Fibroblast of gingiva (primary cell): Measurements from ENCODE around the gene NEDD4L.

Experiments
- DNase-seq: peaks from one replicate; pipeline ENCODE4 v3.0.0-alpha.2; 2011; ENCODE audit warnings: low read depth

NEDD4L gene

GRCh38 chr18:58348951-58349350 is 304.9 kb downstream of the NEDD4L start:
- DNase-seq = no peak

GRCh38 chr18:58349650-58350049 is 305.6 kb downstream of the NEDD4L start:
- DNase-seq = no peak

DNA sequence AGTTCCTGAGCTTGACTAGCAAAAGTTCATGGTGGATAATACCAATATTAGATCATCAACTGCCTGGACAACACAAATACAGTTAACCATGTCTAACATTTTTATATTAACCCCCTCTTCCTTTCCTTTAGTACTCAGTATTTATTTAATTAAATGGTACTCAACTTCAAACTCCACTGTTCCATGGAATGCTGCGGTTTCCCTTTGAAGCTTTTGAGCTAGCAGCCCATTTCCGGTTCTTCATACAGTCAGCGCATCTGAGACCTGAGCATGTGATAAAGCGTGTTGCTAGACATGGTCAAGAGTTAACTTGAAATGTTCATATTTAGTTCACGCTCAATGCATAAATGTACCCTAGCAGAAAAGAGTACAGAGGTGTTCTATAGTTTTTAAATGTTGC is 306.5 kb downstream of the NEDD4L start:
- no peak for DNase-seq

- no peak for DNase-seq
Measured at GRCh38 chr18:58351776-58352175, 307.8 kb downstream of the NEDD4L start.

DNA sequence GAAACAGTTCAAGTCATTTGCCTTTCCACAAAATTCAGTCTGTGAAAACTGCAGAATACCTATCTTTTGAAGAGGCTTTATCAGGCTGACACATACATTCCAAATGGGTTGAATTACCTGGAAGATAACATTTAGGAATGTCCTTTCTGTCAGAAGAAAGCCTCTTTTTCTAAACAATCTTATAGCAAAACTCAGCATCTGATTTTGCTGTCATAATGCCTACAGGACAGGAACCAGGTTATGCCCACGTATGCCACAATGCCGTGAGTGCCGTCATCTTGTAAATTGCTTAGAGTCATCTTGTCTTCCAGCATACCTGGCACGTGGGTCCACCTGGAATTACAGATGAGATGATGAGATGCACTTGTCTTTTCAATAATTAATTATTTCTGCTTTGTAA is 309.6 kb downstream of the NEDD4L start:
- DNase-seq = no peak

- no peak for DNase-seq
Measured at GRCh38 chr18:58354051-58354450, 310.0 kb downstream of the NEDD4L start.

GRCh38 chr18:58354791-58355190 is 310.8 kb downstream of the NEDD4L start:
- no peak for DNase-seq

- DNase-seq = no peak
Measured at GRCh38 chr18:58355243-58355642, 311.2 kb downstream of the NEDD4L start.

GRCh38 chr18:58359218-58359617 is 315.2 kb downstream of the NEDD4L start:
- no peak for DNase-seq

DNA sequence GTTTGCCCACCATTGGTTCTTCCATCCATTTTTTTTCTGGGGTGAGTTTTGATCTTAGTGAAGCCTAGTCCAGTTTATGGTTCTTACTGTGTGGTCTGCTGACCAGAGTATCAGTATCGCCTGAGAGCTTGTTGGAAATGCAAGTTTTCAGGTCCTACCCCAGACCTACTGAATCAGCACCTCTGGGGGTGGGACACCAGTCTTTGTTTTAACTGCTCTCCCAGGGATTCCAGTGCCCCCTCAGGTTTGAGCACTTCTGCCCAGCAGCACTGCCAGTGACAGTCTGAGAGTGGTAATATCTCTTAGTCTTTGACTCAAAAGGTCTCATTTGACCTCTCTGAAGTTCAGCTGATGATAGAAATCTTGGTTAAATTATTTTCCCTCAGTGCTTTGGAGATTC is 315.6 kb downstream of the NEDD4L start:
- no peak for DNase-seq

DNA sequence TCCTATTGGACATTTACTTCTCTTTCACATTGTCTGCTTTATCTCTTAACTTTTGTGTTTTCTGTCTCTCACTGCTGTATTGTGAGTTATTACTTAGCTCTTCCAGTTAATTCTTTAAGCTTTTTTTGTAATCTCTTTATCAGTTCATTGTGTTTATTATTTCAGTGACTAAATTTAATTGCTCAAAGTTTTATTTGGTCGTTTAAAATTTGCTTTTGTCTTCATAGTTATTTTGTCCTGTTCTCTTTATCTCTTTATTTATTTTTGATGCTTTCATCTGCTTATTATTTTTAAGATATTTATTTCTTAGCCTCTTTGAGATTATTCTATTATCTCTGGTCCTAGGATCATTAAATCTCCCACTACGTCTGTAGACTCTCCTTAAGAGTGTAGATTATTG is 316.3 kb downstream of the NEDD4L start:
- DNase-seq = no peak

DNA sequence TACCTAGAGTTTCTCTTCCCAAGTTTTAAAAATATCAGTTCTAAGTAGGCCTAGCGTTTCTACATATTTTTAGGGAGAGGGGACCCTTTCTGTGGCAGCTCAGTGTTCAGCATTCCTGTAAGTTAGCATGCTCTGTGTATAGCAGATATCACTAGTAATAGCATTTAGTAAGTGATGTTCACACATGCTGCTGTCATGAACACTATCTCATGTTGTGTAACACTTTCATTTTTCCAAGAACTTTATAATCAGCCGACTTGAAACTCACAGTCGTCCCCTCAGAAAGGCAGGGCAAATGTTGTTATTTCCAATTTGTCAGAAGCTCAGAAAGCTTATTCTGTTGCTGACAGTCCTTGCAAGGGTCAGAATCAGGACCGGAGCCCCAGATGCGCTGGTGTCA is 317.2 kb downstream of the NEDD4L start:
- no peak for DNase-seq

DNA sequence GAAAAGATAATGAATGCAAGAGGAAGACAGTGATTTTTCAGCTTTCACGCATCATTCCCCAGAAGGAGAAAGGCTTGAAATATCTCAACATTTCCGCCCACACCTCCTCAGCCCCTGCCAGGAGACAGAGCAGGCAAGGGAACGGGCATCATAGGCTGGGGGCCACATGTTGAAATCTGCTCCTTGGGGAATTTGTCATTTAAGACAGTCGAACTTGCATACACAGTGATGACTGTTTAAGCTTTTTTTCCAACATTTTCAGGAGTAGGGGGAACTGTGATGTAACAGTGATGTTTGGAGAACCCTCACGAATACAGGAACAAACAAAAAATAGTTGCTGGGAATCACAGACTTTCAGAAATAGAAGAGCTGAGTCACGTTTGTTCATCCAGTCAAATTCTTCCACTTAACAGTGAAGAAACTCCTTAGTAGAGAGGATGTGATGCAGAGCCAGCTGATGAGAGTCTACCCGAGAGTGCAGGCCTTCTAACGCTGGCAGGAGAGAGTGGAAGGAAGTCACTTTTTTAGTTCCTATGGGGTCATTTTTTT is 318.1 kb downstream of the NEDD4L start:
- DNase-seq = peak; percentile 96

DNA sequence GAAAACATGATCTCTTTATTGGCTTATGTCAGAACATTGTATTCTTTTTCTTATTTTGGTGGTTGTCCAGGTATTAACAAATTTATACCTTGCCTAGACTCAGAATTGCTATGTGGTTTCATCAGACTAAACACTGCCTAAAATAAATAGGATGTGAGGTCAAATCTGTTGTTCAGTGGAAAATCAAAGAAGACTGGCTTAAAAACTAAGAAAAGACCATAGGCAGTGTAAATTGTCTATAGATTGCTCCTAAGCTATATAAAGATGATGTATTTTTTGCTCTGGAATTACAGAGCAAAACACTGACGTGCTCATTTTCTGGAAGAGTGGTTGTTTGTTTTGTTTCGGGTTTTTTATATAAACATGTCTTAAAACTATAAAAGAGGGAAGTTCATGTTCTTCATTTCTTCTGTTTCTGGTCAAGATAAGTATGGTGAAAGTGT is 318.8 kb downstream of the NEDD4L start:
- peak; percentile 31 for DNase-seq

GRCh38 chr18:58363767-58364540 is 319.9 kb downstream of the NEDD4L start:
- DNase-seq = peak; percentile 36

GRCh38 chr18:58364876-58365528 is 321.0 kb downstream of the NEDD4L start:
- DNase-seq = peak; percentile 26

GRCh38 chr18:58367425-58368140 is 323.6 kb downstream of the NEDD4L start:
- DNase-seq = no peak

DNA sequence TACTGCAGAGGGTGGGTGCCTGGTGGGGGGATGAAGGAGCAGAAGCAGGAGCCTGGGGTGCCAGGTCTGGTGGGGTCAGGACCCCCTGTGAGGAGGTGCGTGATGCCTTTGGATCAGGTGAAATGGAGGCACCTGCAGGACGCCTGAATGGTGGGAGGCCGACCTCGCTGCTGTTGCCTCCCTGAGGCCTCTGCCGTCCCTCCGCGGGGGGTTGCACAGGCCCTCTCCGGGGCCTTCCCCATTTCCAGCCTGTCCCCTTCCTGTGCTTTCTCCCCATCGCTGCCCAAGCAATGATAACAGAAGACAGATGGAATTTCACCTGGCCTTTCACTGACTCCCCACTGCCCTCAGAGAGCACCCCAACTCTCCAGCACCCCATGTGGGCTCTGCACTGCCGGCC is 325.6 kb downstream of the NEDD4L start:
- DNase-seq = no peak

DNA sequence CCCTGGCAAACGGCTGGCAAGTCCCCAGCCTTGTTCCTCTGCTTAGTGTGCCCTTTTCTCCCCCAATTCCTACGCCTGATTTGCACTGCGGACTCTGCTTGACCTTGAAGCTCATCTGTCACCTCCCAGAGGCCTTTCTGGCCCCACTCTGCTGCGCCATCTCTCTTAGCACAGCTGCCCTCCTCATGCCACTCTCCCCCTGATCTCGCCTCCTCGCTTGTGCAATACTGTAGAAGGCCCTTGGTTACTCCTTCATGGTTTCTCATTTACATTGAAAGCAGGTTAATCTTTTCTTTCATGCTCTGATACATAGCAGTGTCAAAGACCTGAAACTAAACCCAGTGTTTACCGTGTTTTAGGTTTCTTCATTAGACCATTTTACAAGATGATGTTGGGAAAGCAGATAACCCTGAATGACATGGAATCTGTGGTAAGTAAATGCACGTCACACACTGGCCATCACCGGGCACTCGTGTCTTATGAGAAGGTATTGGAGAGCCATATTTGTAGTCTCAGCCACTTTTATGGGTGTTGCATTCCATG is 326.1 kb downstream of the NEDD4L start:
- DNase-seq = no peak

DNA sequence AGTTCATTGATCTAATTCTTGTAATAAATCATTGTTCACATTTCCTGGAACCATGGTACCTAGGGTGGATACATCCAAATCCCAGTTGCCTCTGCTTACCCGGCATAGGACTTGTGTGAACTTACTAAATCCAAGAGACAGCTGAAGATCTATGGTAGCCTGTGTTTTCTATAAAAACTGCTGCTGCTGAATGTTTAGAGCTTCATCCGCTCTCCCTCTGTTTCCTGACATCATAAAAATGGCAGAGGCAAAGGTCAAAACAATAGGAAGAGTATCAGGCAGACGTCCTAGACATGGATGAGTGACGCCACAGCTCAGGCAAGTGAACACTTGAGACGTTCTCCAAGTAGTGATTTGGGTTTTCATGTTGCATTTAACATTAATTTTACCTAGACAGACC is 326.6 kb downstream of the NEDD4L start:
- no peak for DNase-seq

DNA sequence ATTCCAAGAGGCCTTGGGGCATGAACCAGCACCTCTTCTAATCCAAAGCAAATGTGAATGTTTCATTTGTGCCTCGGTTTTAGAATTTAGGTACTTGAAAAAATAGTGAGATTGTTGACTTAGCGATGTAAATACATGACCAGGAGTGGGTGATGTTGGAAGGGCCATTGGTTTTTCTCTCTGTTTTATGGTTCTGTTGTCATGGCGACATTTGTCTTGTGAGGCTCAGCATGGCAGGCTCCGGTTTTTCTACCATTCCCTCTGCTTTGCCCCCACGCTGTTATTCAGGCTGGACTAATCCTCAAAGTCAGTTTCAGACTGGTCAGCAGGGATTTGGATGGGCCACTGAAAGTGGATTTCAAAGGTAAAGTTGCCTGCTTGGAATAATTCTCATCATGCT is 329.5 kb downstream of the NEDD4L start:
- DNase-seq = no peak

DNA sequence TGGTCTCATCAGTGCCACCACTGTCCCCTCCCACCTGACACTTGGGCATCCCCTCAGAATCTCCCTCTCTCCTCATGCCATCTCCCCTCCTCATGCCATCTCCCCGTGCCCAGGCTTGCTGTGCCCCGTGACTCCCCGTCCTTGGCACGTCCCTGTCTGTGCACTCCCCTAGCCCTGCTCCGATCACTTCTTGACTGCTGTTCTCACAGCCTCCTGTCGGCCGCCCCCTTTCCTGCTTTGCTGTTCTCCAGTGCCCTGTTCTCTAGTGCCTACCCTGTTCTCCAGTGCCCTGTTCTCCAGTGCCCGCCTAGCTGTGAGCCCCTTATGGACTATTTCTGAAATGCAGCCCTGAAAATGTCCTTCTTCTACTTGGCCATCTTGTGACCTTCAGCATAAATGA is 331.0 kb downstream of the NEDD4L start:
- DNase-seq = no peak
